ENCODE data around the gene PELI3.

DNA sequence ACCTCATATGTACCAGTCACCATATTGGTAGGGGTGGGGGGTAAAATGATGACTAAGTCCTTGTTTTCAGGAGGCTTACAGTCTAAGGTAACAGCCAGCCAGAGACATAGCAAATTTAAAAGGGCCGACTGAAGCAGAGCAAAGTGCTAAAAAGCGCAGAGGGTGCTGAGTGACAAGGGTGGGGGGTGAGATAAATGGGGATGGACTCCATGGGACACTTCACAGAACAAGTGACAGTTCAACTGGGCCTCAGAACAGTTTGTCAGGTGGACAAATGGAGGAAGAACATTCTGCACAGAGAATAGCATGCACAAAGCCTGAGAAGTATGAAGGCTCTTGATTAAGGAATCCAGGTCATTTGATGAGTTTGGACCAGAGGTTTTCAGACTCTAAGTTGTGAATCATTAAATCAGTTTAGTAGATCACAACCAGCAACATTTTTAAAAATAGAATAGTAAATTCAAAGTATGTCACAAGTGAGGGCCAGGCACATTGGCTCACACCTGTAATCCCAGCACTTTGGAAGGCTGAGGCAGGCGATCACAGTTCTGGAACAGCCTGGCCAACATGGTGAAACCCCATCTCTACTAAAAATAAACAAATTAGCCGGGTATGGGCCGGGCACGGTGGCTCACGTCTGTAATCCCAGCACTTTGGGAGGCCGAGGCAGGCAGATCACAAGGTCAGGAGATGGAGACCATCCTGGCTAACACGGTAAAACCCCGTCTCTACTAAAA is 57.8 kb downstream of the PELI3 start:
- TF ChIP-seq POLR2AphosphoS5 (IDR thresholded peaks at IDR 0.05; ENCODE audit: insufficient read depth in 1 of 2, low read depth in 1 of 2) = no peak
- TF ChIP-seq, protein P1, sequence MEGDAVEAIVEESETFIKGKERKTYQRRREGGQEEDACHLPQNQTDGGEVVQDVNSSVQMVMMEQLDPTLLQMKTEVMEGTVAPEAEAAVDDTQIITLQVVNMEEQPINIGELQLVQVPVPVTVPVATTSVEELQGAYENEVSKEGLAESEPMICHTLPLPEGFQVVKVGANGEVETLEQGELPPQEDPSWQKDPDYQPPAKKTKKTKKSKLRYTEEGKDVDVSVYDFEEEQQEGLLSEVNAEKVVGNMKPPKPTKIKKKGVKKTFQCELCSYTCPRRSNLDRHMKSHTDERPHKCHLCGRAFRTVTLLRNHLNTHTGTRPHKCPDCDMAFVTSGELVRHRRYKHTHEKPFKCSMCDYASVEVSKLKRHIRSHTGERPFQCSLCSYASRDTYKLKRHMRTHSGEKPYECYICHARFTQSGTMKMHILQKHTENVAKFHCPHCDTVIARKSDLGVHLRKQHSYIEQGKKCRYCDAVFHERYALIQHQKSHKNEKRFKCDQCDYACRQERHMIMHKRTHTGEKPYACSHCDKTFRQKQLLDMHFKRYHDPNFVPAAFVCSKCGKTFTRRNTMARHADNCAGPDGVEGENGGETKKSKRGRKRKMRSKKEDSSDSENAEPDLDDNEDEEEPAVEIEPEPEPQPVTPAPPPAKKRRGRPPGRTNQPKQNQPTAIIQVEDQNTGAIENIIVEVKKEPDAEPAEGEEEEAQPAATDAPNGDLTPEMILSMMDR (IDR thresholded peaks at IDR 0.05) = no peak

Measured in vagina (tissue), 2 donors.